HepG2 (cell line): ENCODE results near the gene C16orf90. TPM values are rescaled to one million over a fixed set of nuclear protein-coding genes. Genes with fewer than 3 reads are reported as not detected.

Experiments used
- ATAC-seq: fragments of 200-7000 bp; cut with Tn5 transposase; 3 replicates; pipeline ENCODE4 v1.9.1; 2020; ENCODE audit warnings: mild to moderate bottlenecking, moderate library complexity
- BruUV-seq: library from RNA; stranded (reverse); fragments of 400-500 nt; replicated peaks from 2 replicates; lab custom pipeline; 2021; lab: Mats Ljungman, UMichigan
- CTCF ChIA-PET: fragments of 300-600 bp; formaldehyde crosslinking; extraction: SDS; loops from one replicate; lab custom pipeline; 2021; ENCODE audit warnings: low total read pairs, inconsistent platforms, low intra/inter-chr PET ratio; lab: Yijun Ruan, JAX
- POLR2A ChIA-PET: fragments of 350-600 bp; sonication (Branson Sonifier 250); formaldehyde crosslinking; loops from one replicate; lab custom pipeline; 2020; ENCODE audit warnings: antibody characterized with exemption, inconsistent platforms; lab: Yijun Ruan, JAX
- DNase-seq: peaks from one replicate; pipeline ENCODE4 v3.0.0-alpha.2; 2015; ENCODE audit warnings: low spot score
- FAIRE-seq: peaks from 3 replicates; lab custom pipeline; 2011; peaks lifted over from hg19 to GRCh38; lab: Jason Lieb, UNC
- H2AFZ ChIP-seq: one replicate; pipeline ENCODE4 v1.6.1; 2011; ENCODE audit warnings: low read length, inconsistent platforms
- H3K27ac ChIP-seq: fragments of 300-600 bp; 3 replicates; pipeline ENCODE4 v1.8.0; 2011; ENCODE audit warnings: mixed run types, mild to moderate bottlenecking, mixed read lengths, low read length, inconsistent platforms; ENCODE audit not compliant: insufficient read depth; ENCODE audit errors: extremely low read length
- H3K27me3 ChIP-seq, 2 experiments: fragments of 200-600 bp in 1 of 2; 2 replicates in 1 of 2; 3 replicates in 1 of 2; pipeline versions ENCODE4 v1.6.0 to v1.8.0; 2011; ENCODE audit warnings: low read length in 2 of 2, mild to moderate bottlenecking in 2 of 2, moderate library complexity in 2 of 2, inconsistent platforms in 1 of 2; ENCODE audit not compliant: insufficient read depth in 2 of 2, control insufficient read depth in 1 of 2
- H3K36me3 ChIP-seq, 2 experiments: fragments of 200-600 bp in 1 of 2; replicated peaks in 1 of 2; 2 replicates in 1 of 2; 3 replicates in 1 of 2; pipeline versions ENCODE4 v1.5.1 to v1.8.0; 2011; ENCODE audit warnings: low read length in 2 of 2, inconsistent platforms in 1 of 2; ENCODE audit not compliant: insufficient read depth in 2 of 2, control insufficient read depth in 1 of 2
- H3K4me1 ChIP-seq: 2 replicates; pipeline ENCODE4 v1.5.1; 2012; ENCODE audit warnings: low read length, inconsistent platforms; ENCODE audit not compliant: insufficient read depth
- H3K4me2 ChIP-seq: 2 replicates; pipeline ENCODE4 v1.6.0; 2011; ENCODE audit warnings: low read depth, low read length, inconsistent platforms
- H3K4me3 ChIP-seq, 3 experiments: fragments of 200-600 bp in 1 of 3; sonication (generic), shearing (Covaris generic) in 1 of 3; replicated peaks in 1 of 3; 2 replicates each; pipeline ENCODE4 v1.5.1; 2011 to 2016; ENCODE audit warnings: low read length in 3 of 3, inconsistent platforms in 2 of 3, low read depth in 2 of 3, mild to moderate bottlenecking in 2 of 3, control low read depth in 1 of 3, mixed read lengths in 1 of 3; ENCODE audit not compliant: insufficient read depth in 1 of 3
- H3K79me2 ChIP-seq: one replicate; pipeline ENCODE4 v1.6.1; 2011; ENCODE audit warnings: low read length, inconsistent platforms; ENCODE audit not compliant: insufficient read depth
- H3K9ac ChIP-seq: 2 replicates; pipeline ENCODE4 v1.6.0; 2011; ENCODE audit warnings: mild to moderate bottlenecking, low read depth, low read length, inconsistent platforms; ENCODE audit not compliant: insufficient read depth
- H3K9me3 ChIP-seq: 2 replicates; pipeline ENCODE4 v1.5.1; 2012; ENCODE audit warnings: mild to moderate bottlenecking, low read length
- H4K20me1 ChIP-seq: 2 replicates; pipeline ENCODE4 v1.6.0; 2011; ENCODE audit warnings: inconsistent platforms, mild to moderate bottlenecking, low read length, moderate library complexity; ENCODE audit not compliant: insufficient read depth
- AGO1 ChIP-seq: fragments of 200-400 bp; formaldehyde crosslinking; IDR thresholded peaks from 2 replicates; pipeline ENCODE4 v1.6.1; 2017; ENCODE audit warnings: mild to moderate bottlenecking, low read depth, low read length, moderate library complexity; ENCODE audit not compliant: poor library complexity, severe bottlenecking
- AKNA ChIP-seq: sonication (generic); formaldehyde crosslinking; IDR thresholded peaks from 2 replicates; pipeline ENCODE4 v1.4.0; 2020; ENCODE audit warnings: missing genetic modification reagents, borderline replicate concordance
- FOXM1 ChIP-seq: sonication (generic); formaldehyde crosslinking; IDR thresholded peaks from 2 replicates; pipeline ENCODE4 v1.5.0; 2020; ENCODE audit warnings: missing genetic modification reagents
- PHF8 ChIP-seq: sonication (generic); formaldehyde crosslinking; IDR thresholded peaks from 2 replicates; pipeline ENCODE4 v1.5.0; 2020; ENCODE audit warnings: missing genetic modification reagents
- U2AF2 ChIP-seq: fragments of 200-400 bp; formaldehyde crosslinking; IDR thresholded peaks from 2 replicates; pipeline ENCODE4 v1.6.1; 2017; ENCODE audit warnings: low read depth, mild to moderate bottlenecking, low read length
- ZBTB33 ChIP-seq: sonication (generic); formaldehyde crosslinking; IDR thresholded peaks from 2 replicates; pipeline ENCODE4 v1.4.0; 2020; ENCODE audit warnings: missing genetic modification reagents
- ZFP37 ChIP-seq: sonication (generic); formaldehyde crosslinking; IDR thresholded peaks from 2 replicates; pipeline ENCODE4 v1.4.0; 2020; ENCODE audit warnings: missing genetic modification reagents, borderline replicate concordance
- ZNF142 ChIP-seq: sonication (generic); formaldehyde crosslinking; IDR thresholded peaks from 2 replicates; pipeline ENCODE4 v1.4.0; 2020; ENCODE audit warnings: missing genetic modification reagents
- ZNF670 ChIP-seq: sonication (generic); formaldehyde crosslinking; IDR thresholded peaks from 2 replicates; pipeline ENCODE4 v1.8.0; 2022; ENCODE audit warnings: mild to moderate bottlenecking, missing genetic modification reagents, borderline replicate concordance
- ZNF784 ChIP-seq: sonication (generic); formaldehyde crosslinking; IDR thresholded peaks from 2 replicates; pipeline ENCODE4 v1.5.1; 2020; ENCODE audit warnings: missing genetic modification reagents, mild to moderate bottlenecking, borderline replicate concordance
- ZNF850 ChIP-seq: sonication (generic); formaldehyde crosslinking; conservative IDR thresholded peaks from 2 replicates; pipeline ENCODE4 v1.9.0; 2021; ENCODE audit warnings: mild to moderate bottlenecking, missing genetic modification reagents
- WGBS: methylation state at CpG from one replicate; pipeline ENCODE4 v1.1.6; 2017; ENCODE audit warnings: low lambda C conversion rate; 5-methylcytosine and 5-hydroxymethylcytosine counted together
- in situ Hi-C: cut with HindIII; loops from 2 replicates; pipeline ENCODE4 v1.10.0; 2017; ENCODE audit warnings: low pct_unique_long_range_greater_than_20kb; ENCODE audit not compliant: extremely low pct_ligation_motif_present
- intact Hi-C: fragments of 100-400 bp; cut with micrococcal nuclease; formaldehyde crosslinking; loops from one replicate; pipeline ENCODE4 v1.10.0; 2022; ENCODE audit not compliant: unreplicated experiment
- polyA plus RNA-seq, 8 experiments: library from polyadenylated mRNA; depleted of rRNA in 3 of 8; stranded (reverse) in 7 of 8; unstranded in 1 of 8; fragments of >200 nt; fragmentation: Illumina TruSeq in 4 of 8; extraction: Trizol in 4 of 8; gene quantifications; 2 replicates each; pipeline versions ENCODE4 v1.2.1 to v1.2.3, GENCODE V29; 2011 to 2016; ENCODE audit warnings: low read depth in 4 of 8, missing spikeins in 1 of 8, mixed read lengths in 1 of 8; ENCODE audit not compliant: insufficient read depth in 1 of 8
- total RNA-seq, 5 experiments: library from RNA; depleted of rRNA; stranded (reverse); fragments of >200 nt; fragmentation: Illumina TruSeq; extraction: Trizol; gene quantifications; 2 replicates each; pipeline ENCODE4 v1.2.3, GENCODE V29; 2016; ENCODE audit warnings: low read depth in 1 of 5

Gene C16orf90
- total and polyA plus RNA-seq, 2 of the 13 experiments (the other 11 are each of a cell fraction or from before 2014, with no cell fraction given), result not detected

- H3K27ac ChIP-seq, result no peak overlapping the region
- no peak overlapping the region for H3K9ac ChIP-seq
- FAIRE-seq (no peak), DNase-seq (no peak), ATAC-seq (no peak)
- H2AFZ ChIP-seq, result no peak overlapping the region
- peaks cover 86% of the 10 kb centered on the region for H4K20me1 ChIP-seq
- intact Hi-C loops (no loop called here), in situ Hi-C loops (no loop called here)
- WGBS, result 86% methylated on average over 1 of the region's 7 CpGs
- no peaks in the 10 kb centered on the region for H3K9me3 ChIP-seq
- H3K4me2 ChIP-seq, result no peak overlapping the region
- peaks cover 25% of the 10 kb centered on the region for H3K4me1 ChIP-seq
- H3K36me3 ChIP-seq, result peaks cover 10 to 41% of the 10 kb centered on the region in 2 experiments
- peaks cover 95% of the 10 kb centered on the region for H3K79me2 ChIP-seq
- ChIA-PET CTCF (no interaction called here), POLR2A (interaction anchor here (1.2 kb wide), 1 partner anchor 12 kb away, joined by 3 read pairs; no protein-coding TSS in a partner anchor)
- no peak overlapping the region for H3K4me3 ChIP-seq
- BruUV-seq, result no TSS peak
- H3K27me3 ChIP-seq, result no peaks in the 10 kb centered on the region
- no peak for TF ChIP-seq ZFP37
- no peak for TF ChIP-seq U2AF2
- no peak for TF ChIP-seq ZNF670 (CRISPR knock-in tag)
- no peak for TF ChIP-seq ZNF850 (CRISPR knock-in tag)
- TF ChIP-seq FOXM1 (CRISPR knock-in tag), result no peak
- no peak for TF ChIP-seq ZNF142
- TF ChIP-seq AGO1, result no peak
- TF ChIP-seq ZBTB33 (CRISPR knock-in tag), result no peak
- no peak for TF ChIP-seq AKNA (CRISPR knock-in tag)
- no peak for TF ChIP-seq PHF8
- TF ChIP-seq ZNF784 (CRISPR knock-in tag), result no peak
Observed at GRCh38 chr16:3469736-3470135, 25.6 kb downstream of the C16orf90 start.
